Right cardiac atrium (tissue), 5 donors: ENCODE results near the gene CARNS1. TPM values are rescaled to one million over a fixed set of nuclear protein-coding genes. Genes with fewer than 3 reads are reported as not detected.
"Not testable (repeated sequence)": the region's sequence is repeated elsewhere in the genome, so short reads cannot be mapped to it uniquely, and the experiment has no call there.

Experiments used
- ATAC-seq, 2 donors: fragments of 200-7000 bp; cut with Tn5 transposase; one replicate each; pipeline versions ENCODE4 v1.8.0 to v1.9.1; 2020; ENCODE audit warnings: moderate library complexity in 2 of 2, mild to moderate bottlenecking in 1 of 2
- DNase-seq, 3 donors: peaks; one replicate each; pipeline ENCODE4 v3.0.0-alpha.2; 2020
- H3K27ac ChIP-seq: one replicate; pipeline ENCODE4 v1.5.1; 2013; ENCODE audit warnings: mild to moderate bottlenecking, low read length, control low read depth, moderate library complexity
- H3K27me3 ChIP-seq: one replicate; pipeline ENCODE4 v1.6.1; 2013; ENCODE audit not compliant: control insufficient read depth, insufficient read depth
- H3K4me1 ChIP-seq: one replicate; pipeline ENCODE4 v1.6.1; 2013; ENCODE audit warnings: low read length; ENCODE audit not compliant: control insufficient read depth, insufficient read depth
- H3K4me3 ChIP-seq: one replicate; pipeline ENCODE4 v1.5.1; 2013; ENCODE audit warnings: low read length, control low read depth
- H3K9me3 ChIP-seq: one replicate; pipeline ENCODE4 v1.6.1; 2013; ENCODE audit warnings: low read length; ENCODE audit not compliant: control insufficient read depth
- WGBS: extraction: QIAGEN DNeasy Blood & Tissue Kit; methylation state at CpG from one replicate; pipeline ENCODE4 v1.1.7; 2013; 5-methylcytosine and 5-hydroxymethylcytosine counted together
- intact Hi-C, 4 donors: fragments of 100-400 bp; cut with DNase I; formaldehyde crosslinking; loops; one replicate each; pipeline versions ENCODE4 v1.11.0 to v1.14.0; 2022 to 2023
- polyA plus RNA-seq: library from polyadenylated mRNA; stranded (reverse); fragments of 200-250 nt; gene quantifications from one replicate; pipeline ENCODE4 v1.2.3, GENCODE V29; 2013
- total RNA-seq, 4 donors: library from RNA; stranded (reverse); fragmentation: NEBNext Ultra II Directional; extraction: Animal tissue kit (Norgen Biotek cat#: 25700); gene quantifications; one replicate each; pipeline ENCODE4 v1.2.1, GENCODE V29; 2021
- donor health status: healthy with polysubstance abuse.
- donor health status: DM: no; HTN: yes; CAD: no.
- donor health status: DM: no; HTN: no; CAD: no.
- donor health status: DM: no; HTN: yes; CAD: no; lungs with severe emphysema.
- donor health status: DM: yes; HTN: yes; CAD: no.

CARNS1 gene
- total and polyA plus RNA-seq, 5 donors, result 5.1 to 23.6 (median 6.1) TPM

- H3K27me3 ChIP-seq, result no peaks in the 10 kb centered on the region
- H3K4me1 ChIP-seq, result peaks cover 6% of the 10 kb centered on the region
- 82% methylated on average over 24 of the region's 24 CpGs for WGBS
- no peak overlapping the region for H3K27ac ChIP-seq
- no peak for ATAC-seq
- H3K9me3 ChIP-seq, result no peaks in the 10 kb centered on the region
- DNase-seq, result peak in 2 of 3 donors; percentile 35 to 67
- no peak overlapping the region for H3K4me3 ChIP-seq
- intact Hi-C loops, result loop anchor here in 1 of 4 donors (10.0 kb wide), 1 partner anchor 107 kb away; the partner anchor contains the start of genes CDK2AP2 and PITPNM1
These were observed 17.4 kb upstream of the CARNS1 start for GRCh38 chr11:67397986-67398660.

- no peaks in the 10 kb centered on the region for H3K9me3 ChIP-seq
- intact Hi-C loops, result loop anchor here in 1 of 4 donors (10.0 kb wide), 1 partner anchor 106 kb away; the partner anchor contains the start of genes CDK2AP2 and PITPNM1
- H3K27me3 ChIP-seq, result no peaks in the 10 kb centered on the region
- ATAC-seq (no peak), DNase-seq (peak in 1 of 3 donors; percentile 59)
- 81% methylated on average over 31 of the region's 31 CpGs for WGBS
- no peak overlapping the region for H3K27ac ChIP-seq
- H3K4me1 ChIP-seq, result peaks cover 6% of the 10 kb centered on the region
- H3K4me3 ChIP-seq, result no peak overlapping the region
These were observed 16.6 kb upstream of the CARNS1 start for GRCh38 chr11:67398661-67399563.

- peak overlapping the region; percentile 80 for H3K4me3 ChIP-seq
- peak in 2 of 3 donors; percentile 65 to 66 for DNase-seq
- H3K27me3 ChIP-seq, result no peaks in the 10 kb centered on the region
- H3K9me3 ChIP-seq, result no peaks in the 10 kb centered on the region
- intact Hi-C loops, result loop anchor here in 2 of 4 donors (5.0 to 10.0 kb wide), 3 partner anchors 67 to 107 kb away; partner anchors contain the start of genes CDK2AP2 (in 2 of the 2), PITPNM1 (in 2 of the 2) and TMEM134 (in 1 of the 2)
- no peak overlapping the region for H3K27ac ChIP-seq
- no peak for ATAC-seq
- H3K4me1 ChIP-seq, result peaks cover 6% of the 10 kb centered on the region
- WGBS, result 37% methylated on average over 23 of the region's 23 CpGs
These were observed 15.1 kb upstream of the CARNS1 start for GRCh38 chr11:67400251-67400941.

GRCh38 chr11:67400942-67401494, 14.5 kb upstream of the CARNS1 start:
- Histone ChIP-seq H3K4me3 (peak overlapping the region; percentile 80), H3K27me3 (no peaks in the 10 kb centered on the region), H3K9me3 (no peaks in the 10 kb centered on the region), H3K4me1 (peaks cover 6% of the 10 kb centered on the region), H3K27ac (peak overlapping the region; percentile 97)
- no peak for DNase-seq
- intact Hi-C loops, result loop anchor here in 2 of 4 donors (5.0 to 10.0 kb wide), 3 partner anchors 66 to 106 kb away; partner anchors contain the start of genes CDK2AP2 (in 2 of the 2), PITPNM1 (in 2 of the 2) and TMEM134 (in 1 of the 2)
- peak; percentile 2 to 22 for ATAC-seq
- 4% methylated on average over 27 of the region's 27 CpGs for WGBS

GRCh38 chr11:67401495-67402191, 13.8 kb upstream of the CARNS1 start, which contains the start of gene PPP1CA:
TSS of gene PPP1CA (minus strand) at chr11:67401858. CDS start at chr11:67401782, 76 bp downstream.
- H3K4me1 ChIP-seq, result peaks cover 6% of the 10 kb centered on the region
- under 1% methylated on average over 73 of the region's 73 CpGs for WGBS

GRCh38 chr11:67402192-67402839, 13.2 kb upstream of the CARNS1 start:
- H3K4me3 ChIP-seq, result peak overlapping the region; percentile 80
- peak in 1 of 3 donors; percentile 65 for DNase-seq

More at GRCh38 chr11:67401495-67402191, 13.8 kb upstream of the CARNS1 start, which contains the start of gene PPP1CA:
- Histone ChIP-seq H3K27me3 (no peaks in the 10 kb centered on the region), H3K27ac (peak within 1 kb of the TSS; percentile 97), H3K4me3 (peak within 1 kb of the TSS; percentile 80), H3K9me3 (no peaks in the 10 kb centered on the region)
- peak; percentile 80 to 87 for ATAC-seq
- intact Hi-C loops, result loop anchor here in 2 of 4 donors (5.0 to 10.0 kb wide), 3 partner anchors 66 to 106 kb away; partner anchors contain the start of genes CDK2AP2 (in 2 of the 2), PITPNM1 (in 2 of the 2) and TMEM134 (in 1 of the 2)
- DNase-seq, result peak; percentile 92 to 97 (median 96)

GRCh38 chr11:67403085-67403484, 12.4 kb upstream of the CARNS1 start:
- 97% methylated on average over 9 of the region's 9 CpGs for WGBS

More at GRCh38 chr11:67402192-67402839, 13.2 kb upstream of the CARNS1 start:
- not testable (repeated sequence) for H3K27me3 ChIP-seq, H3K4me1 ChIP-seq, ATAC-seq, H3K9me3 ChIP-seq
- H3K27ac ChIP-seq, result peak overlapping the region; percentile 96
- WGBS, result 58% methylated on average over 19 of the region's 19 CpGs
- intact Hi-C loops, result loop anchor here in 2 of 4 donors (5.0 to 10.0 kb wide), 3 partner anchors 65 to 105 kb away; partner anchors contain the start of genes CDK2AP2 (in 2 of the 2), PITPNM1 (in 2 of the 2) and TMEM134 (in 1 of the 2)

GRCh38 chr11:67404515-67405195, 10.8 kb upstream of the CARNS1 start:
- peaks cover 6% of the 10 kb centered on the region for H3K4me1 ChIP-seq
- no peak overlapping the region for H3K27ac ChIP-seq
- intact Hi-C loops, result loop anchor here in 2 of 4 donors (5.0 to 10.0 kb wide), 3 partner anchors 63 to 103 kb away; partner anchors contain the start of genes CDK2AP2 (in 2 of the 2), PITPNM1 (in 2 of the 2) and TMEM134 (in 1 of the 2)
- ATAC-seq (no peak), DNase-seq (no peak)
- H3K4me3 ChIP-seq, result no peak overlapping the region
- H3K27me3 ChIP-seq, result no peaks in the 10 kb centered on the region
- H3K9me3 ChIP-seq, result no peaks in the 10 kb centered on the region
- WGBS, result 65% methylated on average over 13 of the region's 13 CpGs

More at GRCh38 chr11:67403085-67403484, 12.4 kb upstream of the CARNS1 start:
- not testable (repeated sequence) for H3K9me3 ChIP-seq, H3K27ac ChIP-seq, DNase-seq, ATAC-seq, H3K4me3 ChIP-seq, H3K4me1 ChIP-seq, H3K27me3 ChIP-seq
- intact Hi-C loops, result loop anchor here in 2 of 4 donors (5.0 to 10.0 kb wide), 3 partner anchors 64 to 104 kb away; partner anchors contain the start of genes CDK2AP2 (in 2 of the 2), PITPNM1 (in 2 of the 2) and TMEM134 (in 1 of the 2)
